K562 (cell line): ENCODE data around the gene ST3GAL3. TPM values are rescaled to one million over a fixed set of nuclear protein-coding genes. Genes with fewer than 3 reads are reported as not detected.
A peak's percentile ranks its signal among the peaks of the same experiment; 100 is the strongest.

Source experiments
- CBX2 ChIP-seq: fragments of 200-600 bp; sonication (generic); IDR thresholded peaks from one replicate; pipeline ENCODE4 v1.6.1; 2012; ENCODE audit warnings: mild to moderate bottlenecking, low read length, inconsistent platforms; ENCODE audit not compliant: insufficient read depth, poor library complexity, severe bottlenecking
- DIDO1 ChIP-seq: fragments of 450-650 bp; IDR thresholded peaks from 2 replicates; pipeline ENCODE4 v1.6.1; 2016; ENCODE audit warnings: low read depth, missing biosample characterization, missing genetic modification characterization
- FOXM1 ChIP-seq, 2 experiments: fragments of 450-650 bp in 1 of 2; sonication (generic) in 1 of 2; formaldehyde crosslinking in 1 of 2; IDR thresholded peaks; 2 replicates each; pipeline versions ENCODE4 v1.6.1 to v1.9.0; 2017 to 2022; ENCODE audit warnings: low read depth in 2 of 2, mild to moderate bottlenecking in 2 of 2, missing genetic modification reagents in 1 of 2, moderate library complexity in 1 of 2
- KLF6 ChIP-seq: fragments of 250-450 bp; sonication (Bioruptor Pico); IDR thresholded peaks from 2 replicates; pipeline ENCODE4 v1.4.0; 2020; ENCODE audit warnings: mild to moderate bottlenecking, moderate library complexity, borderline replicate concordance
- NEUROD1 ChIP-seq: fragments of 150-350 bp; IDR thresholded peaks from 2 replicates; pipeline ENCODE4 v1.6.1; 2014; ENCODE audit warnings: borderline replicate concordance, low read length, low read depth; ENCODE audit not compliant: partially characterized antibody
- NR2C1 ChIP-seq, 2 experiments: fragments of 450-650 bp; IDR thresholded peaks; 2 replicates each; pipeline ENCODE4 v1.6.1; 2017; ENCODE audit warnings: mild to moderate bottlenecking in 2 of 2, antibody characterized with exemption in 1 of 2, inconsistent platforms in 1 of 2, missing compliant biosample characterization in 1 of 2, missing genetic modification characterization in 1 of 2
- RBM15 ChIP-seq: fragments of 200-400 bp; formaldehyde crosslinking; IDR thresholded peaks from 2 replicates; pipeline ENCODE4 v1.6.1; 2018; ENCODE audit warnings: mild to moderate bottlenecking, low read length, moderate library complexity; ENCODE audit not compliant: insufficient read depth
- SNRNP70 ChIP-seq: fragments of 200-400 bp; formaldehyde crosslinking; optimal IDR thresholded peaks from 2 replicates; pipeline ENCODE3; 2017; ENCODE audit warnings: low read depth, low read length
- TCF3 ChIP-seq: sonication (generic); formaldehyde crosslinking; IDR thresholded peaks from 2 replicates; pipeline ENCODE4 v1.4.0; 2020; ENCODE audit warnings: mild to moderate bottlenecking, missing genetic modification reagents
- ZBTB40 ChIP-seq, 2 experiments: fragments of 450-650 bp in 1 of 2; sonication (generic) in 1 of 2; formaldehyde crosslinking in 1 of 2; IDR thresholded peaks; 2 replicates each; pipeline versions ENCODE4 v1.7.1 to v1.9.0; 2016 to 2022; ENCODE audit warnings: inconsistent platforms in 1 of 2, mild to moderate bottlenecking in 1 of 2, missing genetic modification reagents in 1 of 2
- ZNF561 ChIP-seq: fragments of 450-650 bp; formaldehyde crosslinking; conservative IDR thresholded peaks from 2 replicates; pipeline ENCODE4 v1.4.0; 2020; ENCODE audit warnings: mild to moderate bottlenecking, moderate library complexity
- ZNF586 ChIP-seq: fragments of 450-650 bp; formaldehyde crosslinking; conservative IDR thresholded peaks from 2 replicates; pipeline ENCODE4 v1.4.0; 2020; ENCODE audit warnings: mild to moderate bottlenecking, moderate library complexity
- ZNF639 ChIP-seq, 2 experiments: fragments of 200-800 bp in 1 of 2; sonication (Bioruptor generic) in 1 of 2; sonication (generic) in 1 of 2; formaldehyde crosslinking in 1 of 2; IDR thresholded peaks in 1 of 2; conservative IDR thresholded peaks in 1 of 2; 2 replicates each; pipeline versions ENCODE4 v1.5.0 to v1.6.1; 2016 to 2020; ENCODE audit warnings: missing compliant biosample characterization in 1 of 2, missing genetic modification characterization in 1 of 2, missing genetic modification reagents in 1 of 2
- ZNF79 ChIP-seq: fragments of 250-450 bp; sonication (Bioruptor Pico); IDR thresholded peaks from 2 replicates; pipeline ENCODE4 v1.4.0; 2020; ENCODE audit warnings: low read depth, mild to moderate bottlenecking, moderate library complexity
- polyA plus RNA-seq, 8 experiments: library from polyadenylated mRNA; depleted of rRNA in 4 of 8; stranded (reverse) in 5 of 8; unstranded in 3 of 8; fragments of >200 nt; fragmentation: Nextera tagmentation in 2 of 8; fragmentation: Illumina TruSeq in 1 of 8; extraction: Ambion mirVana in 2 of 8; extraction: Trizol in 1 of 8; gene quantifications; 2 replicates each; pipeline versions ENCODE4 v1.2.1 to v1.2.3, GENCODE V29; 2011 to 2014; ENCODE audit warnings: inconsistent platforms in 1 of 8, missing spikeins in 1 of 8
- total RNA-seq, 7 experiments: library from RNA; depleted of rRNA in 6 of 7; stranded (reverse); fragments of >200 nt in 6 of 7; fragmentation: Illumina TruSeq in 2 of 7; extraction: Trizol in 2 of 7; gene quantifications; 2 replicates each; pipeline versions ENCODE4 v1.2.1 to v1.2.3, GENCODE V29; 2011 to 2021; ENCODE audit warnings: low replicate concordance in 1 of 7

ST3GAL3 gene
- total and polyA plus RNA-seq, 9 of the 15 experiments (the other 6 are each of a cell fraction or from before 2014, with no cell fraction given): 1.2 to 18.9 (median 11.0) TPM

- TF ChIP-seq KLF6 (CRISPR knock-in tag) (no peak), ZNF79 (CRISPR knock-in tag) (no peak), CBX2 (no peak), SNRNP70 (no peak), RBM15 (no peak), ZBTB40 (IDR thresholded peaks at IDR 0.05) (peak; percentile 93), ZBTB40 (CRISPR knock-in tag; IDR thresholded peaks at IDR 0.05) (no peak), NR2C1 (IDR thresholded peaks at IDR 0.05) (peak; percentile 58; the same call in 1 of the 2 replicates), NR2C1 (tag; IDR thresholded peaks at IDR 0.05) (peak; percentile 84), ZNF639 (CRISPR knock-in tag; conservative IDR thresholded peaks at IDR 0.05 in 1 of 2, IDR thresholded peaks at IDR 0.05 in 1 of 2) (peak in 1 of 2 experiments; percentile 90; a peak in 2 of 4 replicates), FOXM1 (IDR thresholded peaks at IDR 0.05; ENCODE audit: low read depth) (no peak), FOXM1 (CRISPR knock-in tag; IDR thresholded peaks at IDR 0.05; ENCODE audit: low read depth) (peak; percentile 7; the same call in 1 of the 2 replicates), TCF3 (CRISPR knock-in tag) (peak; percentile 26; the same call in 1 of the 2 replicates), ZNF586 (no peak), NEUROD1 (peak; percentile 82), ZNF561 (CRISPR knock-in tag) (no peak), DIDO1 (tag) (0 out of 2 replicates have a peak, but pooled peaks have one; percentile 7)
These were observed 239.1 kb downstream of the ST3GAL3 start, which contains the start of gene IPO13 (continued) for GRCh38 chr1:43946236-43947060.
